LNCAP (cell line): ENCODE data around the gene ATP9A.

ENCODE experiments used
- CTCF ChIP-seq: fragments of 450-650 bp; IDR thresholded peaks from 2 replicates; pipeline ENCODE4 v1.5.1; 2017; ENCODE audit warnings: mild to moderate bottlenecking

Gene ATP9A

GRCh38 chr20:51583073-51583472 lies 185.1 kb downstream of the ATP9A start:
- no peak for TF ChIP-seq CTCF

GRCh38 chr20:51581571-51581970 lies 186.6 kb downstream of the ATP9A start:
- no peak for TF ChIP-seq CTCF

GRCh38 chr20:51579137-51579536 lies 189.1 kb downstream of the ATP9A start:
- TF ChIP-seq CTCF, result no peak

- no peak for TF ChIP-seq CTCF
Observed at GRCh38 chr20:51578145-51578459, 190.1 kb downstream of the ATP9A start.

GRCh38 chr20:51577432-51578144 lies 190.6 kb downstream of the ATP9A start:
- no peak for TF ChIP-seq CTCF

GRCh38 chr20:51575486-51575885 lies 192.7 kb downstream of the ATP9A start:
- TF ChIP-seq CTCF, result no peak

GRCh38 chr20:51574248-51575033 lies 193.7 kb downstream of the ATP9A start:
- TF ChIP-seq CTCF, result no peak
